Adrenal gland (tissue), 5 donors: ENCODE measurements around the gene OPN1MW3.

Experiments used
- POLR2A ChIP-seq, 2 donors: fragments of 450-650 bp; IDR thresholded peaks; one replicate each; pipeline ENCODE4 v1.6.1; 2017; ENCODE audit warnings: antibody characterized with exemption in 2 of 2, mild to moderate bottlenecking in 2 of 2, moderate library complexity in 1 of 2
- TF ChIP-seq, protein P1 (sequence below), 6 experiments: fragments of 450-650 bp in 4 of 6; fragments of 200-600 bp in 2 of 6; sonication (generic) in 1 of 6; IDR thresholded peaks; 1 replicate in 5 of 6; 2 replicates in 1 of 6; pipeline versions ENCODE4 v1.5.1 to v1.8.0; 2016 to 2021; ENCODE audit warnings: antibody characterized with exemption in 6 of 6, mild to moderate bottlenecking in 2 of 6, moderate library complexity in 1 of 6
- donor health status: DM: no; HTN: no; CAD: no.

DNA sequence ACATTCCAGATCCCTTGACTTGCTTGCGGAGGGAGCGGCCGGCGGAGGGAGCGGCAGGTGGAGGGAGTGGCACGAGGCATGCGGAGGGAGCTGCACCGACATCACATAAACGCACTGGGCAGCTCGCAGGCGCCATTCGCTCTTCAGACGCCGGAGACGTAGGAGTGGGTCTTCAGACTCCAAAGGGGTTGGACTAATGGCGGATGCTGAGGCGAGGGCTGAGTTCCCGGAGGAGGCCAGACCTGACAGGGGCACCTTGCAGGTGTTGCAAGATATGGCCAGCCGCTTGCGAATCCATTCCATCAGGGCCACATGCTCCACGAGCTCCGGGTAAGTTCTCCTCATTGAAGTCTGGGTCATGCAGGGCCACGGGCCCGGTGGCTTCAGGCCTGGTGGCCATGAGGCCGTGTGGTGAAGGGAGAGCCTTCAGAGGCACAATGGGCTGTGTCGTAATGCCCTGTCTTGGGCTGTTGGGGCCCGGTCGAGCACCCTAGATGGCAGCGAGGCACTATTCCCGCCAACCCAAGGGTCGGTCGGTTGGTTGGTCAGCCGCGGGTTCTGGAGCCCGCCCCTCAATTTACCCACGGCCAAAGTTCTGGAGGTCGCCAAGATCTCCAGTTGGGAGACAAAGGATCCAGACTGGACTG is 38.4 kb downstream of the OPN1MW3 start, which contains the start of gene TKTL1:
- TF ChIP-seq, protein P1, sequence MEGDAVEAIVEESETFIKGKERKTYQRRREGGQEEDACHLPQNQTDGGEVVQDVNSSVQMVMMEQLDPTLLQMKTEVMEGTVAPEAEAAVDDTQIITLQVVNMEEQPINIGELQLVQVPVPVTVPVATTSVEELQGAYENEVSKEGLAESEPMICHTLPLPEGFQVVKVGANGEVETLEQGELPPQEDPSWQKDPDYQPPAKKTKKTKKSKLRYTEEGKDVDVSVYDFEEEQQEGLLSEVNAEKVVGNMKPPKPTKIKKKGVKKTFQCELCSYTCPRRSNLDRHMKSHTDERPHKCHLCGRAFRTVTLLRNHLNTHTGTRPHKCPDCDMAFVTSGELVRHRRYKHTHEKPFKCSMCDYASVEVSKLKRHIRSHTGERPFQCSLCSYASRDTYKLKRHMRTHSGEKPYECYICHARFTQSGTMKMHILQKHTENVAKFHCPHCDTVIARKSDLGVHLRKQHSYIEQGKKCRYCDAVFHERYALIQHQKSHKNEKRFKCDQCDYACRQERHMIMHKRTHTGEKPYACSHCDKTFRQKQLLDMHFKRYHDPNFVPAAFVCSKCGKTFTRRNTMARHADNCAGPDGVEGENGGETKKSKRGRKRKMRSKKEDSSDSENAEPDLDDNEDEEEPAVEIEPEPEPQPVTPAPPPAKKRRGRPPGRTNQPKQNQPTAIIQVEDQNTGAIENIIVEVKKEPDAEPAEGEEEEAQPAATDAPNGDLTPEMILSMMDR (IDR thresholded peaks at IDR 0.05) = no peak
- no peak for TF ChIP-seq POLR2A (IDR thresholded peaks at IDR 0.05)
